ENCODE data around the gene NXNL1.
A peak's percentile ranks its signal among the peaks of the same experiment; 100 is the strongest.

Gene NXNL1

GRCh38 chr19:17450264-17451075 lies 10.3 kb downstream of the NXNL1 start:
- TF ChIP-seq CTCF (conservative IDR thresholded peaks at IDR 0.05), result no peak
- H3K27ac ChIP-seq, result no peak overlapping the region

GRCh38 chr19:17448131-17448967 lies 12.4 kb downstream of the NXNL1 start, which contains the start of gene TMEM221:
TSS of gene TMEM221 (minus strand) at chr19:17448668. CDS start at chr19:17448462, 206 bp downstream.
- TF ChIP-seq CTCF (conservative IDR thresholded peaks at IDR 0.05), result peak; percentile 61

DNA sequence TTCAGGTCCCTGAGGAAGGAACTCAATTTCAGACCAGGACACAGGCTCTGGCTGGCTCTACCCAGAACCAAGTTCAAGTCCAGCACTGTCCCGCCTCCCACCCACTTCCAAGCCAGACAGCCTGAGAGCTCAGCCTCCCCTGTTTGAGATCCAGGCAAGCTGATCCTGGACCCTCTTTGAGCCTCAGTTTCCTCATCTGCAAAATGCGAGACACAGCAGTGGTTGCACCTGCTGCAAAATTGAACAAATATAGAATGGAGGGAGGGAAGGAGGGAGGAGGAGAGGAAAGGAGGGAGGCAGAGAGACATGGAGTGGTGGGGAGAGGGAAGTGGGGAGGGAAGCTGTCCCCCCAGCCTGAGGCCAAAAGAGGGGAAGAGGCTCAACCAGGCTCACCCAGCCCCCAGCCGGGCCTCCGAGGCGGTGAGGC lies 13.0 kb downstream of the NXNL1 start:
- H3K27ac ChIP-seq, result no peak overlapping the region
- TF ChIP-seq CTCF (conservative IDR thresholded peaks at IDR 0.05), result no peak

More at GRCh38 chr19:17448131-17448967, 12.4 kb downstream of the NXNL1 start, which contains the start of gene TMEM221:
- no peak within 1 kb of the TSS for H3K27ac ChIP-seq

GRCh38 chr19:17445526-17446165 lies 15.1 kb downstream of the NXNL1 start:
- no peak for TF ChIP-seq CTCF (conservative IDR thresholded peaks at IDR 0.05)
- no peak overlapping the region for H3K27ac ChIP-seq

GRCh38 chr19:17441241-17442021 lies 19.3 kb downstream of the NXNL1 start:
- TF ChIP-seq CTCF (conservative IDR thresholded peaks at IDR 0.05), result peak; percentile 54
- H3K27ac ChIP-seq, result no peak overlapping the region

GRCh38 chr19:17436874-17437267 lies 23.9 kb downstream of the NXNL1 start:
- no peak overlapping the region for H3K27ac ChIP-seq
- TF ChIP-seq CTCF (conservative IDR thresholded peaks at IDR 0.05), result no peak

Measured in VCaP (cell line).